ENCODE results near the gene BRD1. TPM values are rescaled to one million over a fixed set of nuclear protein-coding genes. Genes with fewer than 3 reads are reported as not detected.
"Not testable (repeated sequence)": the region's sequence is repeated elsewhere in the genome, so short reads cannot be mapped to it uniquely, and the experiment has no call there.

Gene BRD1
- total RNA-seq, 1 donor, result 23.5 TPM

- no peak for TF ChIP-seq CTCF (IDR thresholded peaks at IDR 0.05; ENCODE audit: extremely low read depth, low read depth, low read length)
- peak overlapping the region; percentile 51 for H3K27ac ChIP-seq (ENCODE audit: low read depth, low read length)
These were observed 3.3 kb downstream of the BRD1 start for GRCh38 chr22:49824185-49824925.

GRCh38 chr22:49823289-49824045 lies 4.2 kb downstream of the BRD1 start:
- H3K36me3 ChIP-seq (ENCODE audit: insufficient read depth, low read length), result peaks cover 46% of the 10 kb centered on the region
- no peak overlapping the region for H3K4me3 ChIP-seq (ENCODE audit: insufficient read depth, low read length)
- no peak for TF ChIP-seq CTCF (IDR thresholded peaks at IDR 0.05; ENCODE audit: extremely low read depth, low read depth, low read length)
- H3K27me3 ChIP-seq (ENCODE audit: insufficient read depth, low read length), result no peaks in the 10 kb centered on the region
- peaks cover 85% of the 10 kb centered on the region for H3K79me2 ChIP-seq (ENCODE audit: insufficient read depth, low read length)
- H3K4me2 ChIP-seq (ENCODE audit: insufficient read depth, low read length), result no peak overlapping the region
- H2AFZ ChIP-seq (ENCODE audit: low read length), result no peak overlapping the region
- H3K9me3 ChIP-seq (ENCODE audit: low read depth, low read length), result no peaks in the 10 kb centered on the region
- H4K20me1 ChIP-seq (ENCODE audit: insufficient read depth, low read length), result peaks cover 69% of the 10 kb centered on the region
- no peak overlapping the region for H3K27ac ChIP-seq (ENCODE audit: low read depth, low read length)
- DNase-seq (ENCODE audit: insufficient read length, low spot score, missing footprints), result peak; percentile 27
- H3K4me1 ChIP-seq (ENCODE audit: insufficient read depth, low read length), result peaks cover 17% of the 10 kb centered on the region

More at GRCh38 chr22:49824185-49824925, 3.3 kb downstream of the BRD1 start:
- H3K36me3 ChIP-seq (ENCODE audit: insufficient read depth, low read length), result peaks cover 39% of the 10 kb centered on the region
- H3K27me3 ChIP-seq (ENCODE audit: insufficient read depth, low read length), result no peaks in the 10 kb centered on the region
- no peak overlapping the region for H3K4me3 ChIP-seq (ENCODE audit: insufficient read depth, low read length)
- peaks cover 66% of the 10 kb centered on the region for H4K20me1 ChIP-seq (ENCODE audit: insufficient read depth, low read length)
- no peak overlapping the region for H2AFZ ChIP-seq (ENCODE audit: low read length)
- no peaks in the 10 kb centered on the region for H3K9me3 ChIP-seq (ENCODE audit: low read depth, low read length)
- H3K4me1 ChIP-seq (ENCODE audit: insufficient read depth, low read length), result peaks cover 17% of the 10 kb centered on the region
- H3K4me2 ChIP-seq (ENCODE audit: insufficient read depth, low read length), result peak overlapping the region; percentile 97
- DNase-seq (ENCODE audit: insufficient read length, low spot score, missing footprints), result peak; percentile 53
- peaks cover 77% of the 10 kb centered on the region for H3K79me2 ChIP-seq (ENCODE audit: insufficient read depth, low read length)

- not testable (repeated sequence) for DNase-seq (ENCODE audit: insufficient read length, low spot score, missing footprints); H3K9me3 ChIP-seq (ENCODE audit: low read depth, low read length); H3K4me3 ChIP-seq (ENCODE audit: insufficient read depth, low read length); H3K4me2 ChIP-seq (ENCODE audit: insufficient read depth, low read length); H3K27ac ChIP-seq (ENCODE audit: low read depth, low read length); H3K27me3 ChIP-seq (ENCODE audit: insufficient read depth, low read length); H2AFZ ChIP-seq (ENCODE audit: low read length)
- peaks cover 100% of the 10 kb centered on the region for H3K79me2 ChIP-seq (ENCODE audit: insufficient read depth, low read length)
- H3K4me1 ChIP-seq (ENCODE audit: insufficient read depth, low read length), result peaks cover 17% of the 10 kb centered on the region
- H4K20me1 ChIP-seq (ENCODE audit: insufficient read depth, low read length), result peaks cover 85% of the 10 kb centered on the region
- H3K36me3 ChIP-seq (ENCODE audit: insufficient read depth, low read length), result peaks cover 63% of the 10 kb centered on the region
These were observed 5.9 kb downstream of the BRD1 start for GRCh38 chr22:49821741-49822140.

GRCh38 chr22:49820984-49821383 lies 6.7 kb downstream of the BRD1 start:
- no peak overlapping the region for H3K4me3 ChIP-seq (ENCODE audit: insufficient read depth, low read length)
- no peak overlapping the region for H3K4me2 ChIP-seq (ENCODE audit: insufficient read depth, low read length)
- H3K27me3 ChIP-seq (ENCODE audit: insufficient read depth, low read length), result no peaks in the 10 kb centered on the region
- H3K27ac ChIP-seq (ENCODE audit: low read depth, low read length), result no peak overlapping the region
- peaks cover 70% of the 10 kb centered on the region for H3K36me3 ChIP-seq (ENCODE audit: insufficient read depth, low read length)
- peaks cover 83% of the 10 kb centered on the region for H4K20me1 ChIP-seq (ENCODE audit: insufficient read depth, low read length)
- no peak for TF ChIP-seq CTCF (IDR thresholded peaks at IDR 0.05; ENCODE audit: extremely low read depth, low read depth, low read length)
- H3K4me1 ChIP-seq (ENCODE audit: insufficient read depth, low read length), result peaks cover 14% of the 10 kb centered on the region
- H3K79me2 ChIP-seq (ENCODE audit: insufficient read depth, low read length), result peaks cover 100% of the 10 kb centered on the region
- DNase-seq (ENCODE audit: insufficient read length, low spot score, missing footprints), result peak; percentile 45
- H2AFZ ChIP-seq (ENCODE audit: low read length), result no peak overlapping the region
- H3K9me3 ChIP-seq (ENCODE audit: low read depth, low read length), result no peaks in the 10 kb centered on the region

Measured in osteoblast (primary cell).